ENCODE measurements around the gene EPN1. TPM values are rescaled to one million over a fixed set of nuclear protein-coding genes. Genes with fewer than 3 reads are reported as not detected.

Gene EPN1
- total and polyA plus RNA-seq, 2 experiments from 2014 or later = 47.1 to 223 TPM

GRCh38 chr19:55685776-55686175 lies 10.8 kb downstream of the EPN1 start:
- Mint-ChIP-seq H3K9me3 (no peaks in the 10 kb centered on the region), H3K4me1 (no peaks in the 10 kb centered on the region), H3K4me3 (no peak overlapping the region), H3K36me3 (ENCODE audit: low read depth) (peaks cover 20% of the 10 kb centered on the region), H3K27ac (no peak overlapping the region), H3K27me3 (ENCODE audit: insufficient read depth, low read depth, poor library complexity) (peaks cover 3% of the 10 kb centered on the region)
- Histone ChIP-seq H3K9me2 (ENCODE audit: insufficient read depth) (no peaks in the 10 kb centered on the region), H3K4me3 (no peak overlapping the region), H3F3A (replicated peaks; ENCODE audit: low read depth) (no peaks in the 10 kb centered on the region), H3K4me1 (ENCODE audit: insufficient read depth) (no peaks in the 10 kb centered on the region), H3K79me2 (replicated peaks; ENCODE audit: insufficient read depth) (peaks cover 33% of the 10 kb centered on the region), H3K36me3 (ENCODE audit: insufficient read depth) (peaks cover 4% of the 10 kb centered on the region; the same call in 1 of the 2 replicates), H3K4me2 (no peak overlapping the region), H3K27me3 (ENCODE audit: insufficient read depth) (no peaks in the 10 kb centered on the region), H2AFZ (no peak overlapping the region), H4K20me1 (replicated peaks; ENCODE audit: insufficient read depth) (peaks cover 13% of the 10 kb centered on the region; the same call in 1 of the 2 replicates), H3K27ac (ENCODE audit: low read depth) (no peak overlapping the region)
- TF ChIP-seq ETS1 (IDR thresholded peaks at IDR 0.05) = no peak
- TF ChIP-seq CTCF (conservative IDR thresholded peaks at IDR 0.05; ENCODE audit: low read depth in 2 of 2) = no peak
- no peak for TF ChIP-seq REST (IDR thresholded peaks at IDR 0.05; ENCODE audit: unreplicated experiment)
- ATAC-seq (no peak), DNase-seq (ENCODE audit: low spot score) (no peak)

DNA sequence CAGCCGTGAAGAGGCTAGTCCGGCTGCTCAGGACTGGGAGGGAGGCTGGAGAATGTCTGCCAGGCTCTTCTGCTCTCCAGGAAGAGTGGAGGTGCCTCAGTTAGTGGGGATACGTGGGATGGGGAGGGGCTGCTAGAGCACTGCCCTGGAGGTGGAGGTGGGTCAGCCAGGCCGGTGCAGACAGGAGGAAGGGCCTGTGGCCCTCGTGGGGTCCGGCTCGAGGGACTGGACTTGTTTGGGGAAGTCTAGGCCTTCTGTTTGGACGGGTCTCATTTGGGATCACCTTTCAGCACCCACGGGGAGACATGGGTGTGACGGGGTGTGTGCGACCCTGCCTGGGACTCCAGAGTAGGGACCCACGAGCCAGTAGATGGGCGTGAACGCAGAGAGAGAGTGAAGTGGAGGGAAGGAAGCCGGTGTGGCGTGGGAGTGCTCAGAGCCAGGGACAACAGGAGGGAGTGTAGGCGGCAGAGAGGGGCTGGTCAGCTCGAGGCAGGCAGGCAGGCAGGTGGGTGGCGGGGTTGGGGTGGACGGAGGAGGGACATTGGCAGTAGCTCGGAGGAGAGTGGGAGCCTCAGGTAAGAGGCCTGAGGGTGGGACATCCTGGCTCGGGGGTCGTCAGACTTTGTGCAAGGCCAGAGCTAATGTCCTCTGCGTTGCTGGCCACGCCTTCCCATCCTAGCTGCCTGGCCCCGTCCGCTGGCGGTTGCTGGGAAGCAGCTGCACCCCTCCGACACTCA lies 11.5 kb downstream of the EPN1 start:
- Mint-ChIP-seq H3K4me3 (no peak overlapping the region), H3K27ac (0 out of 2 replicates have a peak overlapping the region, but pooled peaks have one; percentile 14), H3K9me3 (no peaks in the 10 kb centered on the region), H3K36me3 (ENCODE audit: low read depth) (peaks cover 25% of the 10 kb centered on the region), H3K4me1 (no peaks in the 10 kb centered on the region), H3K27me3 (ENCODE audit: insufficient read depth, low read depth, poor library complexity) (peaks cover 5% of the 10 kb centered on the region)
- Histone ChIP-seq H3K4me2 (no peak overlapping the region), H3K27me3 (ENCODE audit: insufficient read depth) (no peaks in the 10 kb centered on the region), H3K4me3 (no peak overlapping the region), H2AFZ (no peak overlapping the region), H3K9me2 (ENCODE audit: insufficient read depth) (no peaks in the 10 kb centered on the region), H4K20me1 (replicated peaks; ENCODE audit: insufficient read depth) (peaks cover 9% of the 10 kb centered on the region; the same call in 1 of the 2 replicates), H3K36me3 (ENCODE audit: insufficient read depth) (peaks cover 4% of the 10 kb centered on the region; the same call in 1 of the 2 replicates), H3K4me1 (ENCODE audit: insufficient read depth) (no peaks in the 10 kb centered on the region), H3K27ac (ENCODE audit: low read depth) (no peak overlapping the region), H3F3A (replicated peaks; ENCODE audit: low read depth) (no peaks in the 10 kb centered on the region), H3K79me2 (replicated peaks; ENCODE audit: insufficient read depth) (peaks cover 29% of the 10 kb centered on the region)
- DNase-seq (ENCODE audit: low spot score) (no peak), ATAC-seq (no peak)
- TF ChIP-seq NANOG (IDR thresholded peaks at IDR 0.05; ENCODE audit: borderline replicate concordance) = no peak
- TF ChIP-seq STAT1 (IDR thresholded peaks at IDR 0.05; ENCODE audit: unreplicated experiment) = no peak
- no peak for TF ChIP-seq ZNF114 (CRISPR knock-in tag; IDR thresholded peaks at IDR 0.05)
- no peak for TF ChIP-seq EZH2 (IDR thresholded peaks at IDR 0.05; ENCODE audit: low read depth, unreplicated experiment)

All from GM23338 (cell line).